ENCODE measurements around the gene COX7A2L.

- TF ChIP-seq CTCF (IDR thresholded peaks at IDR 0.05; ENCODE audit: insufficient read depth, low read depth, low read length) (no peak), EZH2 (IDR thresholded peaks at IDR 0.05; ENCODE audit: insufficient read depth, low read length) (no peak)
Observed at GRCh38 chr2:42321452-42322064, 39.5 kb downstream of the COX7A2L start.
